GM12892 (cell line): ENCODE results near the gene HLA-F.

Experiments used
- DNase-seq: peaks from one replicate; pipeline ENCODE4 v3.0.0; 2011; ENCODE audit not compliant: insufficient read length
- FAIRE-seq: peaks from 2 replicates; lab custom pipeline; 2011; peaks lifted over from hg19 to GRCh38; lab: Jason Lieb, UNC
- POLR2A ChIP-seq: IDR thresholded peaks from 2 replicates; pipeline ENCODE4 v1.6.1; 2011; ENCODE audit warnings: low read depth, low read length, control low read depth
- POLR2AphosphoS5 ChIP-seq: IDR thresholded peaks from 2 replicates; pipeline ENCODE4 v1.6.1; 2011; ENCODE audit warnings: low read depth, low read length, control low read depth
- TAF1 ChIP-seq: IDR thresholded peaks from 2 replicates; pipeline ENCODE4 v1.6.1; 2011; ENCODE audit warnings: low read depth, mild to moderate bottlenecking, control low read depth, low read length, borderline replicate concordance

The HLA-F gene

GRCh38 chr6:29702519-29703103, 20.6 kb upstream of the HLA-F start:
- DNase-seq = peak; percentile 53
- no peak for TF ChIP-seq TAF1
- no peak for TF ChIP-seq POLR2AphosphoS5
- TF ChIP-seq POLR2A = no peak
- peak; percentile 81 for FAIRE-seq

- FAIRE-seq = no peak
- TF ChIP-seq POLR2A (no peak), POLR2AphosphoS5 (no peak)
- no peak for DNase-seq
Observed at GRCh38 chr6:29705389-29706231, 17.6 kb upstream of the HLA-F start.

- FAIRE-seq = peak; percentile 80
- TF ChIP-seq TAF1 (no peak), POLR2A (no peak), POLR2AphosphoS5 (no peak)
- DNase-seq = no peak
Observed at GRCh38 chr6:29708432-29709179, 14.6 kb upstream of the HLA-F start.

- peak; percentile 46 for FAIRE-seq
- no peak for TF ChIP-seq POLR2AphosphoS5
- TF ChIP-seq POLR2A = no peak
- TF ChIP-seq TAF1 = no peak
- DNase-seq = no peak
Observed at GRCh38 chr6:29709188-29709587, 14.0 kb upstream of the HLA-F start.

- no peak for DNase-seq
- TF ChIP-seq TAF1 (no peak), POLR2AphosphoS5 (no peak)
- FAIRE-seq = no peak
Observed at GRCh38 chr6:29710281-29710941, 12.8 kb upstream of the HLA-F start.

GRCh38 chr6:29720863-29721262, 2.4 kb upstream of the HLA-F start:
- TF ChIP-seq POLR2AphosphoS5 = no peak
- no peak for TF ChIP-seq TAF1

GRCh38 chr6:29723666-29724588, 693 bp downstream of the HLA-F start:
- DNase-seq = peak; percentile 76
- TF ChIP-seq TAF1 (no peak; the same call in 1 of the 2 replicates), POLR2AphosphoS5 (peak; percentile 47; the same call in 1 of the 2 replicates)
- peak; percentile 89 for FAIRE-seq

More at GRCh38 chr6:29720863-29721262, 2.4 kb upstream of the HLA-F start:
- DNase-seq (no peak), FAIRE-seq (no peak)

- FAIRE-seq = peak; percentile 62
- TF ChIP-seq POLR2AphosphoS5 (peak; percentile 46; the same call in 1 of the 2 replicates), POLR2A (peak; percentile 27; the same call in 1 of the 2 replicates), TAF1 (no peak)
Observed at GRCh38 chr6:29724937-29725869, 2.0 kb downstream of the HLA-F start.

GRCh38 chr6:29726001-29726400, 2.8 kb downstream of the HLA-F start:
- TF ChIP-seq POLR2A (peak; percentile 29; the same call in 1 of the 2 replicates), POLR2AphosphoS5 (no peak)
- no peak for DNase-seq
- no peak for FAIRE-seq

More at GRCh38 chr6:29724937-29725869, 2.0 kb downstream of the HLA-F start:
- no peak for DNase-seq
